B cell (primary cell): Measurements from ENCODE around the gene RER1. TPM values are rescaled to one million over a fixed set of nuclear protein-coding genes. Genes with fewer than 3 reads are reported as not detected.
A peak's percentile ranks its signal among the peaks of the same experiment; 100 is the strongest.

Experiments
- ATAC-seq: fragments of 200-7000 bp; cut with Tn5 transposase; one replicate; pipeline ENCODE4 v1.10.0; 2021; ENCODE audit warnings: low read depth, mild to moderate bottlenecking, moderate number of reproducible peaks, moderate library complexity
- CTCF ChIA-PET: fragments of 350-600 bp; sonication (Branson Sonifier 250); formaldehyde crosslinking; loops from one replicate; lab custom pipeline; 2021; ENCODE audit warnings: antibody characterized with exemption, inconsistent platforms; lab: Charles Lee
- POLR2A ChIA-PET: fragments of 350-600 bp; sonication (Branson Sonifier 250); formaldehyde crosslinking; loops from one replicate; lab custom pipeline; 2021; ENCODE audit warnings: antibody characterized with exemption; lab: Charles Lee
- DNase-seq: peaks from one replicate; pipeline ENCODE4 v3.0.0; 2013
- H2AFZ ChIP-seq: 2 replicates; pipeline ENCODE4 v1.6.1; 2012; ENCODE audit warnings: mild to moderate bottlenecking, low read depth, low read length; ENCODE audit not compliant: insufficient read depth, poor library complexity, severe bottlenecking
- H3K27ac ChIP-seq, 2 donors: 1 replicate in 1 of 2; 2 replicates in 1 of 2; pipeline ENCODE4 v1.5.1; 2012 to 2013; ENCODE audit warnings: low read length in 2 of 2, mild to moderate bottlenecking in 2 of 2, moderate library complexity in 1 of 2
- H3K27me3 ChIP-seq, 4 experiments: fragments of 200-600 bp in 1 of 4; sonication (generic) in 1 of 4; replicated peaks in 1 of 4; 1 replicate in 2 of 4; 2 replicates in 2 of 4; pipeline versions ENCODE4 v1.6.1 to v1.7.0; 2013 to 2016; ENCODE audit warnings: low read length in 3 of 4, mild to moderate bottlenecking in 2 of 4, mixed read lengths in 1 of 4, moderate library complexity in 1 of 4; ENCODE audit not compliant: insufficient read depth in 4 of 4, control insufficient read depth in 3 of 4; ENCODE audit errors: control extremely low read depth in 1 of 4
- H3K36me3 ChIP-seq, 2 experiments: replicated peaks in 1 of 2; 1 replicate in 1 of 2; 2 replicates in 1 of 2; pipeline versions ENCODE4 v1.6.1 to v1.7.1; 2013; ENCODE audit warnings: low read length in 1 of 2; ENCODE audit not compliant: insufficient read depth in 2 of 2, control insufficient read depth in 1 of 2; ENCODE audit errors: control extremely low read depth in 1 of 2, extremely low read depth in 1 of 2
- H3K4me1 ChIP-seq, 2 donors: fragments of 200-600 bp in 1 of 2; sonication (generic) in 1 of 2; 1 replicate in 1 of 2; 2 replicates in 1 of 2; pipeline versions ENCODE4 v1.5.1 to v1.6.1; 2013 to 2017; ENCODE audit warnings: low read length in 2 of 2; ENCODE audit not compliant: control insufficient read depth in 2 of 2, insufficient read depth in 2 of 2
- H3K4me2 ChIP-seq: replicated peaks from 2 replicates; pipeline ENCODE3; 2012; ENCODE audit warnings: mild to moderate bottlenecking, low read depth, low read length; ENCODE audit not compliant: poor library complexity, severe bottlenecking
- H3K4me3 ChIP-seq, 5 experiments: fragments of 200-600 bp in 1 of 5; sonication (generic) in 1 of 5; 1 replicate in 3 of 5; 2 replicates in 2 of 5; pipeline versions ENCODE4 v1.5.1 to v1.7.0; 2011 to 2016; ENCODE audit warnings: low read length in 4 of 5, mild to moderate bottlenecking in 4 of 5, low read depth in 2 of 5, control low read depth in 1 of 5, moderate library complexity in 1 of 5; ENCODE audit not compliant: insufficient read depth in 1 of 5; ENCODE audit errors: control extremely low read depth in 1 of 5, extremely low read depth in 1 of 5
- H3K79me2 ChIP-seq: fragments of 200-600 bp; sonication (generic); one replicate; pipeline ENCODE4 v1.6.0; 2016; ENCODE audit warnings: low read length; ENCODE audit not compliant: control insufficient read depth, insufficient read depth
- H3K9ac ChIP-seq: fragments of 200-600 bp; sonication (generic); 2 replicates; pipeline ENCODE4 v1.6.1; 2017; ENCODE audit warnings: mild to moderate bottlenecking, low read length, moderate library complexity
- H3K9me3 ChIP-seq, 3 donors: one replicate each; pipeline versions ENCODE4 v1.6.1 to v1.7.1; 2013; ENCODE audit warnings: low read length in 2 of 3; ENCODE audit not compliant: control insufficient read depth in 2 of 3, insufficient read depth in 1 of 3; ENCODE audit errors: control extremely low read depth in 1 of 3
- H4K20me1 ChIP-seq: 2 replicates; pipeline ENCODE4 v1.6.0; 2012; ENCODE audit warnings: mild to moderate bottlenecking, low read length; ENCODE audit not compliant: insufficient read depth, control insufficient read depth, poor library complexity, severe bottlenecking
- H3K27ac Mint-ChIP-seq: one replicate; pipeline ENCODE4 v1.8.0; 2021; ENCODE audit warnings: mixed read lengths
- H3K27me3 Mint-ChIP-seq: one replicate; pipeline ENCODE4 v1.8.0; 2021; ENCODE audit warnings: mixed read lengths
- H3K4me1 Mint-ChIP-seq: one replicate; pipeline ENCODE4 v1.8.0; 2021; ENCODE audit warnings: mixed read lengths
- H3K4me3 Mint-ChIP-seq: one replicate; pipeline ENCODE4 v1.8.0; 2021; ENCODE audit warnings: mixed read lengths
- H3K9me3 Mint-ChIP-seq: one replicate; pipeline ENCODE4 v1.8.0; 2022; ENCODE audit warnings: mixed read lengths; ENCODE audit not compliant: insufficient read depth
- CTCF ChIP-seq: fragments of 200-600 bp; IDR thresholded peaks from one replicate; pipeline ENCODE4 v1.8.0; 2022; ENCODE audit warnings: antibody characterized with exemption, mild to moderate bottlenecking
- EZH2 ChIP-seq: IDR thresholded peaks from 2 replicates; pipeline ENCODE4 v1.6.1; 2012; ENCODE audit warnings: borderline replicate concordance, low read depth, mild to moderate bottlenecking, moderate library complexity, low read length; ENCODE audit not compliant: insufficient read depth, poor library complexity, severe bottlenecking
- WGBS: methylation state at CpG from one replicate; pipeline ENCODE4 v1.1.5; 2013; ENCODE audit warnings: missing lambda C conversion rate; ENCODE audit not compliant: insufficient coverage; 5-methylcytosine and 5-hydroxymethylcytosine counted together
- intact Hi-C: fragments of 100-400 bp; cut with micrococcal nuclease; formaldehyde crosslinking; loops from one replicate; pipeline ENCODE4 v1.10.0; 2022
- polyA plus RNA-seq: library from polyadenylated mRNA; depleted of rRNA; stranded (reverse); fragments of >200 nt; gene quantifications from 2 replicates; pipeline ENCODE4 v1.2.3, GENCODE V29; 2012
- total RNA-seq, 2 donors: library from RNA; stranded (reverse); fragments of 120-200 nt in 1 of 2; gene quantifications; 1 replicate in 1 of 2; 2 replicates in 1 of 2; pipeline versions ENCODE4 v1.2.3 to v1.2.4, GENCODE V29; 2013 to 2022

The RER1 gene
- total and polyA plus RNA-seq, 2 donors (not counting 1 experiment from before 2014, with no cell fraction given) = 78.5 to 118 TPM

- H3K9ac ChIP-seq = no peak overlapping the region
- peak overlapping the region; percentile 92 for H3K4me3 Mint-ChIP-seq
- TF ChIP-seq CTCF = no peak
- H3K36me3 ChIP-seq = peaks cover 2 to 48% of the 10 kb centered on the region in 2 experiments
- H3K4me3 ChIP-seq = no peak overlapping the region
- CTCF ChIA-PET = interaction anchor here (1.4 kb wide), 1 partner anchor 198 kb away, joined by 4 read pairs; no protein-coding TSS in a partner anchor
- H3K27ac Mint-ChIP-seq = no peak overlapping the region
- peaks cover 47% of the 10 kb centered on the region for H3K4me1 Mint-ChIP-seq
- H3K27me3 ChIP-seq = no peaks in the 10 kb centered on the region
- H3K9me3 ChIP-seq = no peaks in the 10 kb centered on the region
- peaks cover 25 to 32% of the 10 kb centered on the region in 2 donors for H3K4me1 ChIP-seq
- 95% methylated on average over 8 of the region's 9 CpGs for WGBS
- POLR2A ChIA-PET = no interaction called here
- peaks cover 76% of the 10 kb centered on the region for H3K79me2 ChIP-seq
- H2AFZ ChIP-seq = no peak overlapping the region
- ATAC-seq (no peak), DNase-seq (no peak)
- no peaks in the 10 kb centered on the region for H3K27me3 Mint-ChIP-seq
- H4K20me1 ChIP-seq = peaks cover 54% of the 10 kb centered on the region
- no peak overlapping the region for H3K4me2 ChIP-seq
- no peaks in the 10 kb centered on the region for H3K9me3 Mint-ChIP-seq
- H3K27ac ChIP-seq = peak overlapping the region in 1 of 2 donors; percentile 75
- intact Hi-C loops = no loop called here
These were observed 1.8 kb downstream of the RER1 start for GRCh38 chr1:2393471-2393877.

GRCh38 chr1:2394220-2394619 lies 2.6 kb downstream of the RER1 start:
- Mint-ChIP-seq H3K4me3 (no peak overlapping the region), H3K9me3 (no peaks in the 10 kb centered on the region), H3K27me3 (no peaks in the 10 kb centered on the region), H3K4me1 (peaks cover 49% of the 10 kb centered on the region), H3K27ac (no peak overlapping the region)
- Histone ChIP-seq H3K36me3 (peaks cover 2 to 52% of the 10 kb centered on the region in 2 experiments), H2AFZ (no peak overlapping the region), H3K9me3 (no peaks in the 10 kb centered on the region), H3K79me2 (peaks cover 83% of the 10 kb centered on the region), H3K27me3 (no peaks in the 10 kb centered on the region), H4K20me1 (peaks cover 58% of the 10 kb centered on the region), H3K9ac (no peak overlapping the region), H3K4me1 (peaks cover 25 to 32% of the 10 kb centered on the region in 2 donors), H3K4me3 (no peak overlapping the region), H3K27ac (no peak overlapping the region), H3K4me2 (no peak overlapping the region)
- POLR2A ChIA-PET = no interaction called here
- DNase-seq (no peak), ATAC-seq (no peak)
- WGBS = 99% methylated on average over 7 of the region's 7 CpGs
- TF ChIP-seq EZH2 (no peak), CTCF (no peak)
- intact Hi-C loops = no loop called here
- CTCF ChIA-PET = interaction anchor here (1.4 kb wide), 1 partner anchor 199 kb away, joined by 4 read pairs; no protein-coding TSS in a partner anchor
